ENCODE data around the gene UCKL1.

- TF ChIP-seq CTCF (IDR thresholded peaks at IDR 0.05) (no peak), POLR2AphosphoS5 (IDR thresholded peaks at IDR 0.05) (no peak), POLR2A (IDR thresholded peaks at IDR 0.05) (no peak)
These were observed 60.8 kb downstream of the UCKL1 start for GRCh38 chr20:63895202-63895951.

Data from prostate gland (tissue), 2 donors.